IPS-18c (cell line): ENCODE data around the gene TNFRSF12A.

ENCODE experiments used
- H3K4me3 ChIP-seq: 2 replicates; pipeline ENCODE4 v1.7.0; 2013; ENCODE audit warnings: low read depth, mild to moderate bottlenecking, low read length, moderate library complexity; ENCODE audit not compliant: insufficient read depth
- H3K9me3 ChIP-seq: one replicate; pipeline ENCODE4 v1.6.1; 2013; ENCODE audit warnings: mild to moderate bottlenecking, low read length, moderate library complexity; ENCODE audit not compliant: control insufficient read depth, insufficient read depth

TNFRSF12A gene

GRCh38 chr16:3029491-3030221, 9.5 kb downstream of the TNFRSF12A start:
- peaks cover 2% of the 10 kb centered on the region for H3K9me3 ChIP-seq
- no peak overlapping the region for H3K4me3 ChIP-seq

- peaks cover 2% of the 10 kb centered on the region for H3K9me3 ChIP-seq
- peak overlapping the region; percentile 9; the same call in 1 of the 2 replicates for H3K4me3 ChIP-seq
Observed at GRCh38 chr16:3030222-3031212, 10.3 kb downstream of the TNFRSF12A start.

- no peak overlapping the region for H3K4me3 ChIP-seq
Observed at GRCh38 chr16:3032624-3033023, 12.5 kb downstream of the TNFRSF12A start.

GRCh38 chr16:3035289-3035971, 15.3 kb downstream of the TNFRSF12A start:
- Histone ChIP-seq H3K4me3 (no peak overlapping the region; the same call in 1 of the 2 replicates), H3K9me3 (no peaks in the 10 kb centered on the region)

More at GRCh38 chr16:3032624-3033023, 12.5 kb downstream of the TNFRSF12A start:
- H3K9me3 ChIP-seq: peaks cover 2% of the 10 kb centered on the region

- H3K9me3 ChIP-seq: no peaks in the 10 kb centered on the region
- peak overlapping the region; percentile 59; the same call in 1 of the 2 replicates for H3K4me3 ChIP-seq
Observed at GRCh38 chr16:3035972-3036725, 16.0 kb downstream of the TNFRSF12A start.

- no peaks in the 10 kb centered on the region for H3K9me3 ChIP-seq
- H3K4me3 ChIP-seq: peak within 1 kb of the TSS; percentile 59; the same call in 1 of the 2 replicates
Observed at GRCh38 chr16:3036726-3037315, 16.7 kb downstream of the TNFRSF12A start, which contains the start of gene BICDL2. Gene BICDL2 (minus strand): TSS chr16:3036944. CDS start chr16:3035496, 1,448 bp downstream.

GRCh38 chr16:3038256-3038655, 18.1 kb downstream of the TNFRSF12A start:
- Histone ChIP-seq H3K4me3 (no peak overlapping the region), H3K9me3 (no peaks in the 10 kb centered on the region)

- Histone ChIP-seq H3K4me3 (no peak overlapping the region), H3K9me3 (no peaks in the 10 kb centered on the region)
Observed at GRCh38 chr16:3038896-3039295, 18.7 kb downstream of the TNFRSF12A start.

- no peaks in the 10 kb centered on the region for H3K9me3 ChIP-seq
- H3K4me3 ChIP-seq: no peak overlapping the region
Observed at GRCh38 chr16:3042376-3042775, 22.2 kb downstream of the TNFRSF12A start.

- Histone ChIP-seq H3K9me3 (no peaks in the 10 kb centered on the region), H3K4me3 (no peak overlapping the region)
Observed at GRCh38 chr16:3044708-3045107, 24.5 kb downstream of the TNFRSF12A start.

- H3K4me3 ChIP-seq: peak within 1 kb of the TSS; percentile 71
Observed at GRCh38 chr16:3045758-3046640, 25.8 kb downstream of the TNFRSF12A start, which contains the start of gene MMP25. Gene MMP25 (plus strand): TSS chr16:3046561. CDS start chr16:3046918, 357 bp downstream.

GRCh38 chr16:3046641-3047386, 26.6 kb downstream of the TNFRSF12A start:
- Histone ChIP-seq H3K4me3 (peak overlapping the region; percentile 71), H3K9me3 (no peaks in the 10 kb centered on the region)

More at GRCh38 chr16:3045758-3046640, 25.8 kb downstream of the TNFRSF12A start, which contains the start of gene MMP25:
- H3K9me3 ChIP-seq: no peaks in the 10 kb centered on the region

- H3K4me3 ChIP-seq: peak overlapping the region; percentile 71
Observed at GRCh38 chr16:3047387-3047720, 27.2 kb downstream of the TNFRSF12A start.

GRCh38 chr16:3049921-3050481, 29.8 kb downstream of the TNFRSF12A start:
- H3K4me3 ChIP-seq: no peak overlapping the region
- no peaks in the 10 kb centered on the region for H3K9me3 ChIP-seq

More at GRCh38 chr16:3047387-3047720, 27.2 kb downstream of the TNFRSF12A start:
- H3K9me3 ChIP-seq: no peaks in the 10 kb centered on the region
